Central memory CD8-positive, alpha-beta T cell (primary cell): ENCODE measurements around the gene HDAC4.

Experiments
- ATAC-seq: fragments of 150-1000 bp; cut with Tn5 transposase; replicated peaks from 2 replicates; pipeline ENCODE4 v1.10.0; 2022; ENCODE audit warnings: mild to moderate bottlenecking, moderate FRiP score, moderate number of reproducible peaks; ENCODE audit not compliant: poor library complexity, severe bottlenecking; ENCODE audit errors: extremely low read depth
- DNase-seq, 2 donors: peaks; one replicate each; pipeline ENCODE4 v3.0.0; 2021; ENCODE audit warnings: low spot score in 2 of 2
- H3K27ac Mint-ChIP-seq: one replicate; pipeline ENCODE4 v1.8.0; 2022; ENCODE audit warnings: low read depth, mild to moderate bottlenecking, moderate library complexity, mixed read lengths
- H3K27me3 Mint-ChIP-seq: one replicate; pipeline ENCODE4 v1.8.0; 2022; ENCODE audit warnings: mixed read lengths
- H3K36me3 Mint-ChIP-seq: one replicate; pipeline ENCODE4 v1.8.0; 2022; ENCODE audit warnings: mild to moderate bottlenecking, moderate library complexity, mixed read lengths; ENCODE audit not compliant: insufficient read depth
- H3K4me1 Mint-ChIP-seq: one replicate; pipeline ENCODE4 v1.8.0; 2022; ENCODE audit warnings: mixed read lengths
- H3K4me3 Mint-ChIP-seq: one replicate; pipeline ENCODE4 v1.8.0; 2022; ENCODE audit warnings: mild to moderate bottlenecking, moderate library complexity, mixed read lengths
- H3K9me3 Mint-ChIP-seq: one replicate; pipeline ENCODE4 v1.8.0; 2022; ENCODE audit warnings: mixed read lengths

HDAC4 gene

DNA sequence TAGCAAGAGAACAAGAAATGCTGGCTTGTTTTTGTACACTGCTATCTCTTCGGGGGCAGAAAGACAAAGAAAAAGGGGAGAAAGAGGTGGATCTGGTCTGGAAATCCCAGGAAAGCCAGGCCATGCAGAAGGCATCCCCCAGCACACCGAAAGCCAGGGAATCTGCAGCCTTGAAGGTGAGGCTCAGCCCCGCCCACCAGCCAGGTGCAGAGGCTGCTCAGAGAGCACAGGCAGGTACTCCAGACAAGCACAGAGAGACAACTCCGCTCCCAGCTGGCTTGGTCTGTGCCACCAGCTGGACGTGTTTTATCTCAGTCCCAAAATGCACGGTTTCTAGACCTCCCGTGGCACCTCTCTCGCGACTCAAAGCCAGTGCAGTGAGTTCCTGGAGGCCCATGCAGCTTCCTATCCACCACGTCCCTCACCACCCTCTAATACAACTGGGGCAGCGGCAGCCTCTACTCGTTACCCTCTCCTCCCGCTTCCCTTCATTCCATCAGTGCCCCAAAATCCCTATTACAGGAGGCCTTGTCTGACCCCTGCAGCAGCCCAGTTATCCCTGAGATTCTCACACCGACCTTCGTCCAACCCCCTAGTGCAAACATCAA is 62.8 kb downstream of the HDAC4 start:
- ATAC-seq (no peak), DNase-seq (no peak)
- H3K4me3 Mint-ChIP-seq, result no peak overlapping the region
- H3K9me3 Mint-ChIP-seq, result no peaks in the 10 kb centered on the region
- peaks cover 25% of the 10 kb centered on the region for H3K4me1 Mint-ChIP-seq
- H3K36me3 Mint-ChIP-seq, result peaks cover 2% of the 10 kb centered on the region
- H3K27ac Mint-ChIP-seq, result no peak overlapping the region
- H3K27me3 Mint-ChIP-seq, result no peaks in the 10 kb centered on the region

DNA sequence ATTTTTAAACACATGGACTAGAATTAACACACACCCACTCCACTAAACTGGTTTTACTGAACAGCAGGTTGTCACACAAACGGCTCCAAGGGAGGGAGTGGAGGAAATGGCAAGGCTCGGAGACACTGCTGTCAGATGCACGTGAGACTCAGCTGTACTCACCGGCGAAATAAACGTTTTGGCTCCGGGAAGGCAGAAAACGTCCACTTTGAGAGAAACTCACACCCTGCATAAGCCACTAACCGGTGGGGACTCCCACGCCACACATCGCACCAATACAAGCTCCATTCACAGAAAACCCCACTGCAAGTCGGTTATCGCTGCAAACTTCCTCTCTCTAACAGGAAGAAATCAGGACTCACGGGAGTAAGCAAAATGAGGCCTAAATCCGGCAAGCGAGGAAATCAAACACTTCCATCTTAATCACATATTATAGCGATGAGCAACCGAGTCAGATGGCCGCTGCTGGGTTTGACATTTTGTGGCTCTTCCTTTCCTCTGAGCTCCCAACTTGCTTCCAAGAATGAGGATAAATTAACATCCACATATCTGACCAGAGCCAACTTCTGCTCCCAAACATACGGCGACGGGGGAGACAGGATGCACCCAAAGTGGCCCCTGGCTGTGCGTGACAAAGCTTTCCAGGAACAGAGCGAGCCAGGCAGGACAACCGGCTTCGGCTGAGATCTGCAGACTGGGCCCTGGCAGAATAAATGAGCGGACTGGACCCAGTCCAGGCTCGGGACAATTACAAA is 63.5 kb downstream of the HDAC4 start:
- Mint-ChIP-seq H3K27ac (no peak overlapping the region), H3K36me3 (peaks cover 2% of the 10 kb centered on the region), H3K27me3 (no peaks in the 10 kb centered on the region), H3K4me3 (no peak overlapping the region), H3K9me3 (no peaks in the 10 kb centered on the region), H3K4me1 (peaks cover 25% of the 10 kb centered on the region)
- ATAC-seq (no peak), DNase-seq (no peak)

DNA sequence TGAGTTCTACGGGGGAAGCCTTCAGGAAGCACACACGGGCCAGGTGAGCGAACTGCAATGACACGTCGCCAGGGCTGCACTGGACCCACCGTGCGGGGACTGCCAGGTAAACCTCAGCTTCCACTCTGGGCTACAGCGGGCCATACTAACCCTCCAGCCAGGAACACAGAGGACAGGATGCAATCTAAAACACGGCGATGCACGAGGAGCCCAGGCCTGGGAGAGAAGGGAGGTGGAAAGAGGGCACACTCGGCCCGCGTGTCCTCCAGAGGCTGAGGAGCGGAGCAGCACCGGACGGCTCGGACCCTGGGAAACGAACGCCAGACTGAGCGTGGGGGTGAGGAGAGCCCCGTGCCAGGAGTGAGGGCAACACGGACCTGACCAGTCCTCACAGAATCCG is 69.3 kb downstream of the HDAC4 start:
- Mint-ChIP-seq H3K27me3 (no peaks in the 10 kb centered on the region), H3K4me3 (no peak overlapping the region), H3K27ac (no peak overlapping the region), H3K36me3 (no peaks in the 10 kb centered on the region), H3K4me1 (peaks cover 6% of the 10 kb centered on the region), H3K9me3 (no peaks in the 10 kb centered on the region)
- no peak for ATAC-seq
- no peak for DNase-seq

DNA sequence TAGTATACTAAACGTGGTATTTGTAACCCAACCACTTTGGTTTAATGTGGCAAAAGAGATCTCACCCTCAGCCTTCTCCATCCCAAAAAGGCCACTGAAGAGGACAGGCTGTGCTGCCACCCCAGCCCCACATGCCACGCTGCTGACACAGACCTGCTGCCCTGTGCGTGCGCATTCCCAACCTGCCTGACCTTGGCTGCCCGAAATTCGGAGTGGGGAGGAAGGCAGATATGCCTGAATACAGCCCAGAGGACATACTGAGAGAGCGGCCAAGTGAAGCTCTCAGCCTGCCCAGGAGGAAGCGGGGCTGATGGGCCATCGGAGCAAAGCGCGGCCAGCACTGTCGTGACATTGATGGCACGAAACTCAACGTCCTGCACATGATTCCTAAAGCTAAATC is 70.0 kb downstream of the HDAC4 start:
- no peak overlapping the region for H3K27ac Mint-ChIP-seq
- H3K4me1 Mint-ChIP-seq, result peaks cover 6% of the 10 kb centered on the region
- H3K9me3 Mint-ChIP-seq, result no peaks in the 10 kb centered on the region
- no peaks in the 10 kb centered on the region for H3K27me3 Mint-ChIP-seq
- H3K4me3 Mint-ChIP-seq, result no peak overlapping the region
- H3K36me3 Mint-ChIP-seq, result no peaks in the 10 kb centered on the region
- DNase-seq (no peak), ATAC-seq (no peak)

DNA sequence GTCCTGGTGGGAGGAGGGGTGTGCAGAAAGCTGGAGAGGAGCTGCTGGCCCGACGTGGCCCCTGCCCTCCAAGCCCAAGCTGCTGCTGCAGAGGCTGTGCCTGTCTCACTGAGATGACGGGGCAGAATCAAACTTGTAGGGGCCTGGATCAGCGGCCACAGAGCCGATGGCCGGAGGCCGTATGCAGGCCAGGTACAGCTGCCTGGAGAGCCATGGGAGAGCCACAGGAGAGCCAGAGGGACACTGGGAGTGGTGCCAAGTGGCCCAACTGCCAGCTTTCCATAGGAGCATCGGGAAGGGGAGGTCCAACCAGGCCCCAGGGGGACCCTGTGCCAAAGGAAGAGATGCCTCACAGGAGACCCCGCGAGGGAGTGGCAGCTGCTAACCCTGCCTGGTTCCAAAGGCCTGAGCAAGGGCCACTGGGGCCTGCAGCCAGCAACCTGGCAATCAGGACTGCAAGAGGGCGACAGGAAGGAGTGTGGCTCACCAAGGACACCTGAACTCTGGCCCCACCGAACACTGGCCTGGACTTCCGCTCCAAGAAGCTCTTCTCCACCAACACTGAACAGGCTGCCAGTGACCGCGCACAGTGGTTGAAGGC is 70.7 kb downstream of the HDAC4 start:
- H3K27me3 Mint-ChIP-seq, result no peaks in the 10 kb centered on the region
- H3K27ac Mint-ChIP-seq, result no peak overlapping the region
- peaks cover 9% of the 10 kb centered on the region for H3K4me1 Mint-ChIP-seq
- DNase-seq, result no peak
- H3K36me3 Mint-ChIP-seq, result no peaks in the 10 kb centered on the region
- no peaks in the 10 kb centered on the region for H3K9me3 Mint-ChIP-seq
- no peak overlapping the region for H3K4me3 Mint-ChIP-seq
- ATAC-seq, result no peak

DNA sequence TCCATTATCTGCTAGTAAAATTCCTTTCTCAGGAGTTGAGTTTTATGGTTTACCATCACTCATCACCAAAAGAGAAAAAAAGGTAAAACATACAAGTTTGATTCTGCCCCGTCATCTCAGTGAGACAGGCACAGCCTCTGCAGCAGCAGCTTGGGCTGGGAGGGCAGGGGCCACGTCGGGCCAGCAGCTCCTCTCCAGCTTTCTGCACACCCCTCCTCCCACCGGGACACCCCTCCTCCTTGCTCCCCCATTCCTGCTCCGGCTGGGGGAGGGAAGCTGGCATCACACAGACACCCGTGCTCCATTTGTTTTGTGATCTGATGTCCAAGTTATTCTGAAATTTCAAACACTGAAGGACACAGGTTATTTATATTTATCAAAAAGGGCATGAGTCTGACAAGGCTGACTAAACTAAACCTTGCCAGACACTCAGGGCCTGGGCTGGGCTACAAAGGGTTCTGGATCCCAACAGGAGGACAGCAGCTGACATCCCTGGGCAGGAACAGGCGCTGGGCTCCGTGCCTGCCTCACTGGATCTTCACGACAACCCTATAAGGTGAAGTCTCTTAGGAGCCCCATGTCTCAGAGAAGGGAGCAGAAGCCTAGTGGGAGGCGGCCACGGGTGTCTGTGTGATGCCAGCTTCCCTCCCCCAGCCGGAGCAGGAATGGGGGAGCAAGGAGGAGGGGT is 71.4 kb downstream of the HDAC4 start:
- DNase-seq (no peak), ATAC-seq (no peak)
- H3K4me3 Mint-ChIP-seq, result no peak overlapping the region
- H3K27me3 Mint-ChIP-seq, result no peaks in the 10 kb centered on the region
- H3K9me3 Mint-ChIP-seq, result no peaks in the 10 kb centered on the region
- H3K4me1 Mint-ChIP-seq, result peaks cover 13% of the 10 kb centered on the region
- no peaks in the 10 kb centered on the region for H3K36me3 Mint-ChIP-seq
- no peak overlapping the region for H3K27ac Mint-ChIP-seq

DNA sequence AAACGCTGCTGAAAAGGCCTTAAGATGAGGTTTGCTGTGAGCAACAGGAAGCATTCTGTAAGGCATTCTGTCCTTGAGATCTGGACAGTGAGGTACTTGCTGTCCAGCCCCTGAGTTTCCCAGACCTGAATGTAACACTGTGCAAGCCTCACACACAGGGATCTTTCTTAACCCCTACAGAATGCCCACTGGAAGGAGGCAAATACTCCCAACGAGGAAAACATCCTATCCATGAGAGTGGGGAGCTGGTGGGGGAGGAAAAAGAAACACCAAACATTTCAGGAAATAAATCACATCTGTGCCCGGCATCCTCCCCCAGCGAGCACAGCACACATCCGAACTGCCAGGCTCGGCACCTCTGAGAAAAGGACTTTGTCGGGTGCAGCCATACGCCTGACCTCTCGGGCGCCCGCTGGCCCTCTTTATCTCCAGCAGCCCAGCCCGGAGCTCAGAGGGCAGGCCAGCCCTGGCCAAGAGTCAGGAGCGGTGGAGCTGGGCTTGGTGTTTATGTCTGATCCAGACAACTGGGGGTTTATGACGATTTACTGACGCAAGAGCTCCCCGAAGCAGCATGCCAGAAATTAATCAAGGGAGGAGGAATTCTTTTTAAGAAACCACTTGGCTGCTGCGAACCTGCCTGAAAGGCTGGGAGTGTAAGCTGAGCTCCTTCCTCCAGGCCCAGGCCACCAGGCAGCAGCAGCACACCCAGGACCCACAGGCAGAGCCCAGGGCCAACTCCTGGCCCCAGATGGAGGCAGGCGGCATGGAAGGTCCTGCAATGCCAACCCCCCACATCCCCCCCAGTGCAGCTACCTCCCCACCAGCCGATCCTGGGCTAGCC is 72.2 kb downstream of the HDAC4 start:
- no peak overlapping the region for H3K4me3 Mint-ChIP-seq

DNA sequence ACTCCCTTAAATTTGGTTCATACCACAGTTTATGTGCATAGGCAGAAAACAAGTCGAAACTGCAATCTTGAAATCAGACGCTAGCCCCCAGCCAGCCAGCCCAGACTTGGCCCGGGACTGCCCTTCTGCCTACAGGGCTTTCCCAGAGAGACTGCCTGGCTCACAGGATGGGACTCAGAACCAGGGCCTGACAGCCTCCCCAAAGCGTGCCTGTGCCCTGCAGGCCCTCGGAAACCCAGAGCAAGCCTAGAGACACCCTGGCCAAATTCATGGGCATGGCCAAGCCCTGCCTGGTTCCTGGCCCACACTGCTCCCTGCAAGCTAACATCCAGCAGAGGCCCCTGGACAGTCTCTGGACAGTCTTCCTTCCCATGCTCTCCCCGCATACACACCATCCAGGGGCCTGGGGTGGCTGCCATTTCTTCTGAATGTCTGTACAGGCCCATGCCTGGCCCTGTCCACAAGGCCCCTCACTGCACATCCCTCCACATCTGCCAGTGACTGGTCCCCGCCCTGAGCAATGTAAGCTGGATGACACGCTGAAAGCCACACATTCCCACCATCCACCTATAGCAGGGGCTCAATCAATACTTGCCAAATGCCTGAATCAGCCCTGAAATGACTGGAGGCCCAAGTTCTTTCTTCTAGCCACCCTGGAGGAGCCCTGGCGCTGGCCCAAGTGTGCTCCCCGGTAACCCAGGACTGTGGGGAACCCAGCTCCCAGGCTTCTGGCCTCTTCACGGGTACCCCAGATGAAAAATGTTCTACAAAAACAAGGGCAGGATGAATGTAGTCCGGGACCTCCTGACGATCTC is 73.1 kb downstream of the HDAC4 start:
- DNase-seq (no peak), ATAC-seq (no peak)
- Mint-ChIP-seq H3K27me3 (no peaks in the 10 kb centered on the region), H3K36me3 (no peaks in the 10 kb centered on the region), H3K9me3 (no peaks in the 10 kb centered on the region), H3K4me1 (peaks cover 24% of the 10 kb centered on the region), H3K4me3 (peak overlapping the region; percentile 45), H3K27ac (peak overlapping the region; percentile 61)

More for the DNA sequence above, 72.2 kb downstream of the HDAC4 start:
- no peak for ATAC-seq
- no peak for DNase-seq
- Mint-ChIP-seq H3K27ac (peak overlapping the region; percentile 61), H3K9me3 (no peaks in the 10 kb centered on the region), H3K36me3 (no peaks in the 10 kb centered on the region), H3K4me1 (peaks cover 16% of the 10 kb centered on the region), H3K27me3 (no peaks in the 10 kb centered on the region)

DNA sequence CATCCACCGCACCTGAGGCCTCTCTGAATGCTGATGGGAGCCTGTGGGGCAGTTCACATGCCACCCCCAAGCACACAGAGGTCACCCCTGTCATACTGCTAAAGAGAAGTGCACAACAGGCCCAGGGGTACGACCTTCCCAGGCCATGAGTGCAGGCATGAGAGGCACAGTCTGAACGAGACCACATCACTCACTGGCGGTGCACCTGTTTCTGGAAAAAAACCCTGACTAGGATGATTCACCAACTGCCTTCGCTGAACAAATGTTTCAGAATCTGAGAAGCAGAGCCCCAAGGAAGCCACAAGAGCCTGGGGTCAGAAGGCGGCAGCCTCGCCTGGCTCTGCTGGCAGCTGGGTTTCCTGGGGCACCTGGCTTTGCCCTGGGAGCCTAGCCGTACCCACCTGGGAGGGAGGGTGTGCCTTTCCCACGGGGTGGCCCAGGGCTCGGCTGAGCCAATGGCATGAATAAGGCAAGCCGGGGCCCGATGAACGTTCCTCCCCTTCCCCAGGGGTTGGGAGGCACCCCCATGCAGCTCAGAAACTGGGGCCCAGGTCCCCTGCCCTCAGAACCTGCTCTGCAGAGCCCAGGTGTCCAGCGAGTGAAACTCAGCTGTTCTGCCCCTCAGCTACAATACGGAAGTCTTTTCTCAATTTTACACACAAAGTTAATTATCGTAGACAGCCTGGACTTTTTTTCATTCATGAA is 73.8 kb downstream of the HDAC4 start:
- H3K27ac Mint-ChIP-seq, result peak overlapping the region; percentile 61
- DNase-seq (peak in 1 of 2 donors; percentile 18), ATAC-seq (peak; percentile 53)
- H3K9me3 Mint-ChIP-seq, result no peaks in the 10 kb centered on the region
- H3K36me3 Mint-ChIP-seq, result no peaks in the 10 kb centered on the region
- H3K4me1 Mint-ChIP-seq, result peaks cover 31% of the 10 kb centered on the region
- H3K27me3 Mint-ChIP-seq, result no peaks in the 10 kb centered on the region
- no peak overlapping the region for H3K4me3 Mint-ChIP-seq

DNA sequence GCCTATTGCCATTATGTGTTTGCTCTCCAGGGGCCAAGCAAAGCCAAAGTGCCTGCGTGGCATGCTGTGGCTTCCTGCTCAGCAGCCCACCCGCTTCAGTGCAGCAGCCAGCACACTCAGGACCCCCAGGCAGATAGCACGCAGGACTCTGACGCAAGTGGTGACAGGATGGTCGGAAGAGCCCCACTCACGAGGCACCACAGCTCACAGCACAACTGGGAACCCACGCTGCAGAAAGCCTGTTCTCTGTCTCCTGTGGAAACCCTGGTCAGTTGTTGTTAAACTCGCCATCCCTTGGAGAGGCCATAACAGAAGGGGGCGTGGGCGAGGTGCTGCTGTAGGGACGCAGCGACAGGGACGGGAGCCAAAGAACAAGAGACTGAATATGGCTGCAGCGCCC is 76.4 kb downstream of the HDAC4 start:
- H3K4me1 Mint-ChIP-seq, result peaks cover 38% of the 10 kb centered on the region
- no peak for ATAC-seq
- no peaks in the 10 kb centered on the region for H3K27me3 Mint-ChIP-seq
- H3K36me3 Mint-ChIP-seq, result peaks cover 1% of the 10 kb centered on the region
- DNase-seq, result no peak
- H3K4me3 Mint-ChIP-seq, result no peak overlapping the region
- H3K27ac Mint-ChIP-seq, result peak overlapping the region; percentile 20
- no peaks in the 10 kb centered on the region for H3K9me3 Mint-ChIP-seq

DNA sequence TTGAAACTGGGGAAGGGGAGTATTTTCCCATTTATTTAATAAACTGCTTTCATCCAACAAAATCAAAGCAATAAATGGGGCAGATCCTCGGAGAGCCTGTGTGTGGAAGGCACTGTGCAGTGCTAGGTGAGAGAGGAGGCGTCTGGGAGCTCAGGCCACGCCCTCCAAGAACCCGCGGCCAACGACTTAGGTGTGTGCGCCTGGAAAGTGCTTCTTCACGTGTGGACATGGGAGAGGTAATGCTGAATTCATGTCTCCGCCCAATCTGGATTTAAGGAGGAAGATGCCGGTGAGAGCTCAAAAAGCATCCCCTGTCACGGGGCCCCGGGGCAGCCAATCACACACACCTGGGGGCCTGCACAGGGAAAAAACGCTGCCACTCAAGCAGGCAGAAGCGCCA is 77.4 kb downstream of the HDAC4 start:
- peaks cover 43% of the 10 kb centered on the region for H3K4me1 Mint-ChIP-seq
- ATAC-seq (no peak), DNase-seq (no peak)
- peak overlapping the region; percentile 91 for H3K27ac Mint-ChIP-seq
- peaks cover 1% of the 10 kb centered on the region for H3K36me3 Mint-ChIP-seq
- H3K27me3 Mint-ChIP-seq, result no peaks in the 10 kb centered on the region
- H3K9me3 Mint-ChIP-seq, result no peaks in the 10 kb centered on the region
- no peak overlapping the region for H3K4me3 Mint-ChIP-seq
